Osteoblast (primary cell): ENCODE measurements around the gene CAMTA1. TPM values are rescaled to one million over a fixed set of nuclear protein-coding genes. Genes with fewer than 3 reads are reported as not detected.

Experiments
- DNase-seq: peaks from one replicate; pipeline ENCODE4 v3.0.0; 2011; ENCODE audit warnings: low spot score, mixed read lengths; ENCODE audit not compliant: insufficient read length; ENCODE audit errors: missing footprints
- H2AFZ ChIP-seq: 2 replicates; pipeline ENCODE4 v1.6.0; 2011; ENCODE audit warnings: mild to moderate bottlenecking, low read length
- H3K27ac ChIP-seq: 2 replicates; pipeline ENCODE4 v1.5.1; 2011; ENCODE audit warnings: mild to moderate bottlenecking, low read depth, low read length, moderate library complexity
- H3K27me3 ChIP-seq: 2 replicates; pipeline ENCODE4 v1.6.0; 2012; ENCODE audit warnings: mild to moderate bottlenecking, control low read depth, inconsistent platforms, low read length, moderate library complexity; ENCODE audit not compliant: insufficient read depth
- H3K36me3 ChIP-seq: 2 replicates; pipeline ENCODE4 v1.5.1; 2011; ENCODE audit warnings: mild to moderate bottlenecking, low read length, control low read depth, moderate library complexity; ENCODE audit not compliant: insufficient read depth
- H3K4me1 ChIP-seq: 2 replicates; pipeline ENCODE4 v1.5.1; 2011; ENCODE audit warnings: mild to moderate bottlenecking, low read length, control low read depth, moderate library complexity; ENCODE audit not compliant: insufficient read depth
- H3K4me2 ChIP-seq: 2 replicates; pipeline ENCODE4 v1.6.0; 2011; ENCODE audit warnings: mild to moderate bottlenecking, low read length; ENCODE audit not compliant: insufficient read depth
- H3K4me3 ChIP-seq: fragments of 200-600 bp; sonication (generic); 3 replicates; pipeline ENCODE4 v1.5.1; 2012; ENCODE audit warnings: mild to moderate bottlenecking, low read length, inconsistent platforms; ENCODE audit not compliant: insufficient read depth
- H3K79me2 ChIP-seq: 2 replicates; pipeline ENCODE4 v1.6.0; 2012; ENCODE audit warnings: mild to moderate bottlenecking, low read length, control low read depth, inconsistent platforms; ENCODE audit not compliant: insufficient read depth
- H3K9me3 ChIP-seq: 2 replicates; pipeline ENCODE4 v1.5.1; 2011; ENCODE audit warnings: low read depth, low read length, control low read depth
- H4K20me1 ChIP-seq: 2 replicates; pipeline ENCODE4 v1.6.0; 2012; ENCODE audit warnings: mild to moderate bottlenecking, low read length, control low read depth; ENCODE audit not compliant: insufficient read depth
- CTCF ChIP-seq: IDR thresholded peaks from 2 replicates; pipeline ENCODE4 v1.5.1; 2011; ENCODE audit warnings: mild to moderate bottlenecking, low read depth, low read length, moderate library complexity; ENCODE audit errors: extremely low read depth
- total RNA-seq: library from RNA; depleted of rRNA; stranded (reverse); fragments of >200 nt; gene quantifications from 2 replicates; pipeline ENCODE4 v1.2.3, GENCODE V29; 2012

Gene CAMTA1
- total RNA-seq, 1 donor: 47.4 TPM

DNA sequence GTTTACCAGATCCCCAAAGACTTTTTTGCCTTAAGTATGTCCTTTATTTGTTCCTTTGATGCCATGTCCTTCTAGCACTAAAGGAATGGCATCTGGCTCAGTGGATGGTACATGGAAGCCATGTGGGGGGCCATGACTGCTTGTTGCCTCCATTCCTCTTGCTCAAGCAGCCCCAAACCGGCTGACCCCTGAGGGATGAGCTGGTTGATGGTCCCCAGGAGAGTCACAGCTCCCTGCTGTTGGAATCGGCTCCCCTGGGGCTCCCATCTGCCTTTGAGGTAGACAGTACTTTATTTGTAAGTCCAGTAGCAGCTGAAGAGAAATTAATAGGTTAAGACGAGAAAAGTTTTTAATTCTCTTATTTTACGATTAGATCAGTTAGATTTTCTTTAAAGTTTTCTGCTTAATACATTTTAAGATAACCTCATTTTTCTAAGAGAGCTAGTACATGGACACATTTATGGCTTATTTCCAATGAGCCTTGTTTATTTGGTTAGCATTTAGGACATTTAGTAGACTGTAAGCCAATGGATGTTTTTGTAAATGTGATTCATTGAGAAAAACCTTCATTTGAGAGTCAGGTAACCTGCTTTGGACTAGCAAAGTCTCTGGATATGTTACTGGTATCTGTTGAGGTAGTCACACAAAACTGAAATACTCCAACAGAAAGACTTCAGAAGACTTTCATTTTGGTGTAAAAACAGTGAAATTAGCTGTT is 88.2 kb downstream of the CAMTA1 start:
- Histone ChIP-seq H3K4me1 (peaks cover 43% of the 10 kb centered on the region), H3K27me3 (no peaks in the 10 kb centered on the region), H3K9me3 (no peaks in the 10 kb centered on the region), H3K4me3 (no peak overlapping the region), H4K20me1 (no peaks in the 10 kb centered on the region), H3K79me2 (peaks cover 18% of the 10 kb centered on the region), H3K36me3 (peaks cover 9% of the 10 kb centered on the region), H2AFZ (no peak overlapping the region), H3K4me2 (peak overlapping the region; percentile 59), H3K27ac (peak overlapping the region; percentile 60)
- peak; percentile 22 for DNase-seq
- TF ChIP-seq CTCF: no peak

DNA sequence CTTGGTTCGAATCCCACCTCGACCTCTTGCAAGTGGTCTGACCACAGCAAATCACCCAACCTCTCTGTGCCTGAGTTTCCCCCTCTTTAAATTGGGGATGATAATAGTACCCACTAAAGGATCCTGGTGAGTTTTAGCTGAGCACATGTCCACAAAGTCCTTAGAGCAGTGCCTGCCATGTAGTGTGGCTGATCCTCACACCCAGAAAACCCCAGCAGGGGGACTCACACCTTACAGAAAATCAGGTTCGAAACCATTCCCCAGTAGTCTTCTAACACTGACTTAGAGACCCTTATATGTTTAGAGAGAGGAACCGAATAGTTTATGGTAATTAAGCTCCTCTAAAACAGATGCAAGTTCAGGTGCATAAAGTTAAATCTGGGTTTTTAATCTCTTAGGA is 89.0 kb downstream of the CAMTA1 start:
- H3K27me3 ChIP-seq: no peaks in the 10 kb centered on the region
- H3K36me3 ChIP-seq: peaks cover 9% of the 10 kb centered on the region
- H3K79me2 ChIP-seq: peaks cover 11% of the 10 kb centered on the region
- no peak overlapping the region for H3K4me3 ChIP-seq
- H4K20me1 ChIP-seq: no peaks in the 10 kb centered on the region
- no peak overlapping the region for H2AFZ ChIP-seq
- H3K4me1 ChIP-seq: peaks cover 36% of the 10 kb centered on the region
- H3K4me2 ChIP-seq: no peak overlapping the region
- peak; percentile 4 for DNase-seq
- no peak overlapping the region for H3K27ac ChIP-seq
- no peak for TF ChIP-seq CTCF
- no peaks in the 10 kb centered on the region for H3K9me3 ChIP-seq

DNA sequence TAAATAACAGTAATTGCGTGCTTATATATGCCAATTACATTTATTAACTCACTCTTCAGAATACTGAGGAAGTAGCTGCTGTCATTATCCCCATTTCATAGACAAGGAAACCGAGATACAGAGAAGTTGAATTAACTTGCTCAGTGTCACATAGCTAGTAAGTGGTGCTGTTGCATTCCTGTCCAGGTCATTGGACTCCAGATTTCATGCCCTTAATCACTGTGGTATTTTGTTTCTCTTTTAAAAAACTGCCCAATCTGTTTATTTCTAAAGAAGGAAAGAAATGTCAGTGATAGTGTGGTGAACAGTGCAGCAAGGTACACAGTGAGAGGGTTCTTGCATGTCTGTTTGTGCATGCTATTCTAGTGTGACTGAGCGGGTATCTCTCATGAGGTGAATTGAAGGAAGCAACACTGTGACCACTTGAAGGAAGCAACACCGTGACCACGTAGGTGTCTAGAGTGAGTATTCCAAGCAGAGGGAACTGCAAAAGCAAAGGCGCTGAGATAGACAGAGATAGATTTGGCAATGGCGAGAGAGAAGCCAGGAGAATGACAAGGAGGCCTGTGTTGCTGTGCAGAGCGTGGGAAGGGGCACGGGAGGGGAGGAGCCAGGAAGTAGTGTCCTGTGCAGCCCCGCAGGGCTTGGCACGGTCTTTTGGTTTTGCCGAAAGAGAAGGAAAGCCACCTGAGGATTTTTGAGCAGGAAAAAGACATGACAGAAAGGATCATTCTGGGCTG is 95.9 kb downstream of the CAMTA1 start:
- H4K20me1 ChIP-seq: peaks cover 3% of the 10 kb centered on the region

More for the DNA sequence above, 95.9 kb downstream of the CAMTA1 start:
- H3K36me3 ChIP-seq: no peaks in the 10 kb centered on the region
- H2AFZ ChIP-seq: no peak overlapping the region
- H3K79me2 ChIP-seq: no peaks in the 10 kb centered on the region
- H3K27me3 ChIP-seq: no peaks in the 10 kb centered on the region
- H3K9me3 ChIP-seq: no peaks in the 10 kb centered on the region
- H3K27ac ChIP-seq: no peak overlapping the region
- TF ChIP-seq CTCF: no peak
- no peak for DNase-seq
- no peak overlapping the region for H3K4me2 ChIP-seq
- H3K4me3 ChIP-seq: no peak overlapping the region
- H3K4me1 ChIP-seq: no peaks in the 10 kb centered on the region
